LHCN-M2 (cell line): Measurements from ENCODE around the gene VPS11. TPM values are rescaled to one million over a fixed set of nuclear protein-coding genes. Genes with fewer than 3 reads are reported as not detected.
A peak's percentile ranks its signal among the peaks of the same experiment; 100 is the strongest.

Source experiments
- DNase-seq: peaks from one replicate; pipeline ENCODE4 v3.0.0-alpha.2; 2012; ENCODE audit warnings: low read depth
- total RNA-seq: library from RNA; depleted of rRNA; stranded (reverse); fragments of >200 nt; gene quantifications from 2 replicates; pipeline ENCODE4 v1.2.3, GENCODE V29; 2014

The VPS11 gene
- total RNA-seq, 1 experiment from 2014 or later: 25.1 TPM

- no peak for DNase-seq
Measured at GRCh38 chr11:119081682-119082260, 14.2 kb downstream of the VPS11 start.

- DNase-seq: peak; percentile 93
Measured at GRCh38 chr11:119084663-119085436, 17.2 kb downstream of the VPS11 start, which contains the start of gene HMBS. TSS of gene HMBS (plus strand) at chr11:119084881. CDS start at chr11:119085034, 153 bp downstream.

- no peak for DNase-seq
Measured at GRCh38 chr11:119085437-119085847, 17.8 kb downstream of the VPS11 start.

GRCh38 chr11:119087123-119087522 lies 19.5 kb downstream of the VPS11 start:
- no peak for DNase-seq

GRCh38 chr11:119087747-119088241 lies 20.2 kb downstream of the VPS11 start:
- DNase-seq: no peak

- no peak for DNase-seq
Measured at GRCh38 chr11:119088406-119088805, 20.8 kb downstream of the VPS11 start.

- no peak for DNase-seq
Measured at GRCh38 chr11:119089319-119089718, 21.7 kb downstream of the VPS11 start.

- DNase-seq: no peak
Measured at GRCh38 chr11:119091178-119091577, 23.6 kb downstream of the VPS11 start.

- no peak for DNase-seq
Measured at GRCh38 chr11:119091966-119092879, 24.6 kb downstream of the VPS11 start.

- DNase-seq: no peak
Measured at GRCh38 chr11:119092880-119093842, 25.5 kb downstream of the VPS11 start.

- peak; percentile 38 for DNase-seq
Measured at GRCh38 chr11:119093942-119094815, 26.6 kb downstream of the VPS11 start.

- peak; percentile 78 for DNase-seq
Measured at GRCh38 chr11:119094816-119095065, 27.1 kb downstream of the VPS11 start.

GRCh38 chr11:119095066-119095880 lies 27.7 kb downstream of the VPS11 start:
- DNase-seq: peak; percentile 100

GRCh38 chr11:119099711-119100110 lies 32.1 kb downstream of the VPS11 start:
- DNase-seq: no peak

- DNase-seq: peak; percentile 53
Measured at GRCh38 chr11:119100246-119100970, 32.8 kb downstream of the VPS11 start.

- DNase-seq: peak; percentile 46
Measured at GRCh38 chr11:119100994-119101758, 33.6 kb downstream of the VPS11 start.

- peak; percentile 96 for DNase-seq
Measured at GRCh38 chr11:119101759-119102423, 34.3 kb downstream of the VPS11 start, which contains the start of gene DPAGT1. TSS of gene DPAGT1 (minus strand) at chr11:119101853. CDS start at chr11:119101655, 198 bp downstream.
